ENCODE measurements around the gene RILPL2.
"Not testable (repeated sequence)": the region's sequence is repeated elsewhere in the genome, so short reads cannot be mapped to it uniquely, and the experiment has no call there.

Gene RILPL2

GRCh38 chr12:123449249-123449733 is 12.8 kb upstream of the RILPL2 start:
- no peak for DNase-seq

- DNase-seq: no peak
These were observed 9.8 kb upstream of the RILPL2 start for GRCh38 chr12:123446333-123446713.

GRCh38 chr12:123445388-123446332 is 9.2 kb upstream of the RILPL2 start:
- no peak for DNase-seq

GRCh38 chr12:123444092-123445026 is 7.9 kb upstream of the RILPL2 start:
- no peak for DNase-seq

GRCh38 chr12:123442774-123443173 is 6.3 kb upstream of the RILPL2 start:
- DNase-seq: no peak

- no peak for DNase-seq
These were observed 5.2 kb upstream of the RILPL2 start for GRCh38 chr12:123441523-123442164.

- no peak for DNase-seq
These were observed 858 bp downstream of the RILPL2 start for GRCh38 chr12:123435636-123436016.

- DNase-seq: no peak
These were observed 2.9 kb downstream of the RILPL2 start for GRCh38 chr12:123433615-123434014.

GRCh38 chr12:123431951-123432817 is 4.3 kb downstream of the RILPL2 start:
- peak; percentile 20 to 23 for DNase-seq

- not testable (repeated sequence) for DNase-seq
These were observed 7.4 kb downstream of the RILPL2 start for GRCh38 chr12:123429101-123429500.

GRCh38 chr12:123428591-123428990 is 7.9 kb downstream of the RILPL2 start:
- no peak for DNase-seq

- DNase-seq: no peak
These were observed 9.3 kb downstream of the RILPL2 start for GRCh38 chr12:123427036-123427769.

- DNase-seq: no peak
These were observed 15.2 kb downstream of the RILPL2 start for GRCh38 chr12:123421314-123421713.

GRCh38 chr12:123410041-123410412 is 26.5 kb downstream of the RILPL2 start:
- DNase-seq: no peak

GRCh38 chr12:123409284-123410040 is 27.0 kb downstream of the RILPL2 start:
- DNase-seq: not testable (repeated sequence)

- not testable (repeated sequence) for DNase-seq
These were observed 27.9 kb downstream of the RILPL2 start for GRCh38 chr12:123408619-123409018.

- DNase-seq: not testable (repeated sequence)
These were observed 28.6 kb downstream of the RILPL2 start for GRCh38 chr12:123407934-123408333.

- not testable (repeated sequence) for DNase-seq
These were observed 29.2 kb downstream of the RILPL2 start for GRCh38 chr12:123407269-123407668.

GRCh38 chr12:123404581-123404980 is 31.9 kb downstream of the RILPL2 start:
- DNase-seq: no peak
